Smooth muscle cell (in vitro differentiated cells): ENCODE measurements around the gene ARAP2. TPM values are rescaled to one million over a fixed set of nuclear protein-coding genes. Genes with fewer than 3 reads are reported as not detected.

ENCODE experiments used
- DNase-seq: peaks from one replicate; lab custom pipeline; 2025; ENCODE audit not compliant: unreplicated experiment; lab: John Stamatoyannopoulos, UW
- H2AFZ ChIP-seq: fragments of 200-600 bp; sonication (generic); 2 replicates; pipeline ENCODE4 v1.6.0; 2016; ENCODE audit warnings: antibody characterized with exemption, low read depth, mild to moderate bottlenecking
- H3F3A ChIP-seq: fragments of 200-600 bp; sonication (generic); 2 replicates; pipeline ENCODE4 v1.6.0; 2017; ENCODE audit warnings: antibody characterized with exemption, low read depth
- H3K27ac ChIP-seq: fragments of 200-600 bp; sonication (generic); 2 replicates; pipeline ENCODE4 v1.5.1; 2016; ENCODE audit warnings: low read depth, mild to moderate bottlenecking
- H3K27me3 ChIP-seq: fragments of 200-600 bp; sonication (generic); 2 replicates; pipeline ENCODE4 v1.6.1; 2016; ENCODE audit warnings: low read depth, mild to moderate bottlenecking
- H3K36me3 ChIP-seq: fragments of 200-600 bp; sonication (generic); 2 replicates; pipeline ENCODE4 v1.5.1; 2016; ENCODE audit warnings: low read depth
- H3K4me1 ChIP-seq: fragments of 200-600 bp; sonication (generic); 2 replicates; pipeline ENCODE4 v1.5.1; 2016; ENCODE audit warnings: low read depth
- H3K4me2 ChIP-seq: fragments of 200-600 bp; sonication (generic); 2 replicates; pipeline ENCODE4 v1.6.0; 2016; ENCODE audit warnings: mild to moderate bottlenecking
- H3K4me3 ChIP-seq: fragments of 200-600 bp; sonication (generic); 2 replicates; pipeline ENCODE4 v1.5.1; 2016; ENCODE audit warnings: mild to moderate bottlenecking
- H3K79me2 ChIP-seq: fragments of 200-600 bp; sonication (generic); 2 replicates; pipeline ENCODE4 v1.6.0; 2016; ENCODE audit warnings: low read depth, mild to moderate bottlenecking
- H3K9ac ChIP-seq: fragments of 200-600 bp; sonication (generic); 2 replicates; pipeline ENCODE4 v1.6.0; 2016; ENCODE audit warnings: low read depth
- H3K9me3 ChIP-seq: fragments of 200-600 bp; sonication (generic); replicated peaks from 2 replicates; pipeline ENCODE4 v1.5.1; 2016; ENCODE audit warnings: low read depth
- H4K20me1 ChIP-seq: fragments of 200-600 bp; sonication (generic); 2 replicates; pipeline ENCODE4 v1.6.0; 2016; ENCODE audit warnings: low read depth
- CTCF ChIP-seq: fragments of 200-600 bp; sonication (generic); IDR thresholded peaks from 2 replicates; pipeline ENCODE4 v1.5.1; 2017; ENCODE audit warnings: borderline replicate concordance, mild to moderate bottlenecking, antibody characterized with exemption; ENCODE audit not compliant: insufficient read depth, poor library complexity, severe bottlenecking
- WGBS: methylation state at CpG from one replicate; pipeline ENCODE4 v1.1.7; 2016; ENCODE audit warnings: low lambda C conversion rate; 5-methylcytosine and 5-hydroxymethylcytosine counted together
- polyA plus RNA-seq: library from polyadenylated mRNA; unstranded; fragments of >200 nt; fragmentation: Nextera tagmentation; extraction: Ambion mirVana; gene quantifications from 2 replicates; pipeline ENCODE4 v1.2.1, GENCODE V29; 2016
- total RNA-seq: library from RNA; depleted of rRNA; stranded (reverse); fragments of >200 nt; gene quantifications from 2 replicates; pipeline ENCODE4 v1.2.3, GENCODE V29; 2014

Gene ARAP2
- total and polyA plus RNA-seq, 2 experiments from 2014 or later = 1.2 to 17.9 TPM

- no peak overlapping the region for H3K27ac ChIP-seq
- no peak overlapping the region for H3K9ac ChIP-seq
- no peak overlapping the region for H3K4me2 ChIP-seq
- no peak overlapping the region for H2AFZ ChIP-seq
- no peaks in the 10 kb centered on the region for H3K27me3 ChIP-seq
- H4K20me1 ChIP-seq = no peaks in the 10 kb centered on the region
- H3K4me3 ChIP-seq = no peak overlapping the region
- no peak for TF ChIP-seq CTCF
- 87% methylated on average over 7 of the region's 7 CpGs for WGBS
- no peaks in the 10 kb centered on the region for H3K36me3 ChIP-seq
- no peak for DNase-seq
- no peaks in the 10 kb centered on the region for H3K79me2 ChIP-seq
- no peaks in the 10 kb centered on the region for H3F3A ChIP-seq
- H3K9me3 ChIP-seq = no peaks in the 10 kb centered on the region
- H3K4me1 ChIP-seq = no peaks in the 10 kb centered on the region
These were observed 202.0 kb downstream of the ARAP2 start for GRCh38 chr4:36042122-36042970.

GRCh38 chr4:36041340-36041739 lies 203.0 kb downstream of the ARAP2 start:
- DNase-seq = no peak
- no peaks in the 10 kb centered on the region for H3K27me3 ChIP-seq
- no peak overlapping the region for H3K4me2 ChIP-seq
- H3K79me2 ChIP-seq = no peaks in the 10 kb centered on the region
- no peaks in the 10 kb centered on the region for H4K20me1 ChIP-seq
- no peaks in the 10 kb centered on the region for H3K36me3 ChIP-seq
- no peaks in the 10 kb centered on the region for H3K4me1 ChIP-seq
- H3K4me3 ChIP-seq = no peak overlapping the region
- no peak for TF ChIP-seq CTCF
- 63% methylated on average over 1 of the region's 1 CpG for WGBS
- no peaks in the 10 kb centered on the region for H3F3A ChIP-seq
- H3K9ac ChIP-seq = no peak overlapping the region
- no peaks in the 10 kb centered on the region for H3K9me3 ChIP-seq
- H3K27ac ChIP-seq = no peak overlapping the region
- no peak overlapping the region for H2AFZ ChIP-seq

- Histone ChIP-seq H3K9ac (no peak overlapping the region), H3K4me2 (no peak overlapping the region), H2AFZ (no peak overlapping the region), H3K79me2 (no peaks in the 10 kb centered on the region), H3K4me1 (no peaks in the 10 kb centered on the region), H3K36me3 (no peaks in the 10 kb centered on the region), H3F3A (no peaks in the 10 kb centered on the region), H3K27me3 (no peaks in the 10 kb centered on the region), H4K20me1 (no peaks in the 10 kb centered on the region), H3K27ac (no peak overlapping the region), H3K4me3 (no peak overlapping the region), H3K9me3 (no peaks in the 10 kb centered on the region)
- WGBS = 77% methylated on average over 2 of the region's 2 CpGs
- TF ChIP-seq CTCF = no peak
- DNase-seq = no peak
These were observed 205.3 kb downstream of the ARAP2 start for GRCh38 chr4:36039026-36039425.

GRCh38 chr4:36038491-36038890 lies 205.8 kb downstream of the ARAP2 start:
- Histone ChIP-seq H3K36me3 (no peaks in the 10 kb centered on the region), H3K27ac (no peak overlapping the region), H2AFZ (no peak overlapping the region), H3K9me3 (no peaks in the 10 kb centered on the region), H4K20me1 (no peaks in the 10 kb centered on the region), H3K4me1 (no peaks in the 10 kb centered on the region), H3F3A (no peaks in the 10 kb centered on the region), H3K4me3 (no peak overlapping the region), H3K4me2 (no peak overlapping the region), H3K9ac (no peak overlapping the region), H3K27me3 (no peaks in the 10 kb centered on the region), H3K79me2 (no peaks in the 10 kb centered on the region)
- TF ChIP-seq CTCF = no peak
- DNase-seq = no peak
- 96% methylated on average over 1 of the region's 1 CpG for WGBS
